Uterus (tissue), 2 donors: ENCODE measurements around the gene ZFP36L2.

Source experiments
- CTCF ChIP-seq, 4 experiments: fragments of 200-600 bp in 2 of 4; fragments of 450-650 bp in 2 of 4; sonication (generic) in 2 of 4; IDR thresholded peaks; one replicate each; pipeline ENCODE4 v1.5.1; 2016 to 2019; ENCODE audit warnings: antibody characterized with exemption in 4 of 4, mild to moderate bottlenecking in 2 of 4, moderate library complexity in 1 of 4
- POLR2A ChIP-seq, 2 donors: fragments of 450-650 bp; IDR thresholded peaks; one replicate each; pipeline ENCODE4 v1.6.1; 2016; ENCODE audit warnings: antibody characterized with exemption in 2 of 2, mild to moderate bottlenecking in 1 of 2, moderate library complexity in 1 of 2

- TF ChIP-seq CTCF (IDR thresholded peaks at IDR 0.05) (no peak), POLR2A (IDR thresholded peaks at IDR 0.05) (no peak)
Observed at GRCh38 chr2:43267381-43267780, 41.0 kb upstream of the ZFP36L2 start.
